ENCODE data around the gene LIMK1.

Gene LIMK1

DNA sequence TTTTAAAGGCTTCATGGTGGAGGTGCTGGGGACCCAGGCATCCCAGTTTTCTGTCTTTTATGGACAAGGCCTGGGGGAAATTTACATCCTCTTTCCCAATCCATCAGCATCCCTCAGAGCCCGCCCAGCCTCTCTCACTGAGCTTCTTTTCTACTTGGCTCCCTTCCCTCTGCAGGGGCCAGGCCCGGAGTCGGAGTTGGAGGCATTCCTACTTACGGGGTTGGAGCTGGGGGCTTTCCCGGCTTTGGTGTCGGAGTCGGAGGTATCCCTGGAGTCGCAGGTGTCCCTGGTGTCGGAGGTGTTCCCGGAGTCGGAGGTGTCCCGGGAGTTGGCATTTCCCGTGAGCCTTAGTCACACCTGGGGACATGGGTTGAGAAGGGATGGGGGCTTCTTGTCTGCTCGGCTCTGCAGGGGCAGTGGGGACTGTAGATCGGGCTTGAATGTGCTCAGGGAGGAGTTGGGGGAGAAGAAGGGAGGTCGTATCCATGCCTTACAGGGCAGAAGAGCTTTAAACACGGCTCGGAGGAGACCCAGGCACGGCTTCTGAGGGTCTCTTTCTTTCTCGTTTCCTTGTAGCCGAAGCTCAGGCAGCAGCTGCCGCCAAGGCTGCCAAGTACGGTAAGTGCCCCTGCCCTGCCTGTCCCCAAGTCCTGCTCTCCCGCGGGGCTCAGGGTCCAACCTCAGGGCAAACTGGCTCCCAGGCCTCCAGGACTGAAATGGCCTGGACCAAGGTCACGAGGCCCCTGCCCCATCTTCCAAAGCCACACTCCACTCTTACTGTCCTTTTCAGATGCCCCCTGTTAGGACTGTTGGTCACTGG is 27.3 kb upstream of the LIMK1 start:
- Histone ChIP-seq H3K9me3 (ENCODE audit: control insufficient read depth in 1 of 2, low read length in 2 of 2) (no peaks in the 10 kb centered on the region), H3K36me3 (ENCODE audit: control insufficient read depth in 1 of 2, insufficient read depth in 2 of 2, low read length in 2 of 2) (no peaks in the 10 kb centered on the region), H3K27ac (ENCODE audit: low read depth, low read length) (no peak overlapping the region), H3K9ac (ENCODE audit: low read depth in 1 of 2, low read length in 2 of 2) (no peak overlapping the region), H3K27me3 (ENCODE audit: control insufficient read depth in 1 of 2, insufficient read depth in 2 of 2, low read length in 2 of 2) (no peaks in the 10 kb centered on the region), H3K4me1 (ENCODE audit: control insufficient read depth in 1 of 2, insufficient read depth in 2 of 2, low read length in 2 of 2) (peaks cover 8% of the 10 kb centered on the region in 2 donors), H3K4me3 (ENCODE audit: low read depth in 1 of 2, low read length in 2 of 2) (no peak overlapping the region)

DNA sequence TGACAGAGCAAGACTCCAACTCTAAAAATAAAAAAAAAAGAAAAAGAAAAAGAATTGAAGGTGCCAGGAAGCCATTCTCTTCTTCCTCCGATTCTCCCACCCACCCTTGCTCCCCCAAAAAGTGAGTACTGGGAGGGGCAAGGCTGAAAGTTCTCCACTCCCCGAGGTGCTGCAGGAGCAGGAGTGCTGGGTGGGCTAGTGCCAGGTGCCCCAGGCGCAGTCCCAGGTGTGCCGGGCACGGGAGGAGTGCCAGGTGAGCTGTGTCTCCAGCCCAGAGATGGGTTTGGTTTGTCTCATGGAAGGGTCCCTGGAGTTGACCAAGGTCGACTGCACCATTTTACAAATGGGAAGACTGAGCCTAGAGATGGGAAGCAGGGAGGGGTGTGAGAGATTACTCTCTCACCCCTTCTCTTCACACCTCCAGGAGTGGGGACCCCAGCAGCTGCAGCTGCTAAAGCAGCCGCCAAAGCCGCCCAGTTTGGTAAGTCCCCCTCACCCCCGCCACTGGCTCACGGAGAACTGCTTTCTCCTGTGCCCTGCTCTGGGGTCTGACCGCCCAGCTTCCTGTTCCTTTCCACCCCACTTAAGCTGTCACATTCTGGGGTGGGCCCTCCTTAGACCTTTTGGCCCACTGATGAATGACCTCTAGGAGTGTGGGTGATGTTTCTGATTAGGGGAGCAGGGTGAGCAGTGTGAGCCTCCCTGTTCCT is 26.2 kb upstream of the LIMK1 start:
- Histone ChIP-seq H3K9ac (ENCODE audit: low read depth in 1 of 2, low read length in 2 of 2) (no peak overlapping the region), H3K36me3 (ENCODE audit: control insufficient read depth in 1 of 2, insufficient read depth in 2 of 2, low read length in 2 of 2) (no peaks in the 10 kb centered on the region), H3K27me3 (ENCODE audit: control insufficient read depth in 1 of 2, insufficient read depth in 2 of 2, low read length in 2 of 2) (no peaks in the 10 kb centered on the region), H3K9me3 (ENCODE audit: control insufficient read depth in 1 of 2, low read length in 2 of 2) (no peaks in the 10 kb centered on the region), H3K27ac (ENCODE audit: low read depth, low read length) (no peak overlapping the region), H3K4me1 (ENCODE audit: control insufficient read depth in 1 of 2, insufficient read depth in 2 of 2, low read length in 2 of 2) (peaks cover 17 to 18% of the 10 kb centered on the region in 2 donors), H3K4me3 (ENCODE audit: low read depth in 1 of 2, low read length in 2 of 2) (no peak overlapping the region)

DNA sequence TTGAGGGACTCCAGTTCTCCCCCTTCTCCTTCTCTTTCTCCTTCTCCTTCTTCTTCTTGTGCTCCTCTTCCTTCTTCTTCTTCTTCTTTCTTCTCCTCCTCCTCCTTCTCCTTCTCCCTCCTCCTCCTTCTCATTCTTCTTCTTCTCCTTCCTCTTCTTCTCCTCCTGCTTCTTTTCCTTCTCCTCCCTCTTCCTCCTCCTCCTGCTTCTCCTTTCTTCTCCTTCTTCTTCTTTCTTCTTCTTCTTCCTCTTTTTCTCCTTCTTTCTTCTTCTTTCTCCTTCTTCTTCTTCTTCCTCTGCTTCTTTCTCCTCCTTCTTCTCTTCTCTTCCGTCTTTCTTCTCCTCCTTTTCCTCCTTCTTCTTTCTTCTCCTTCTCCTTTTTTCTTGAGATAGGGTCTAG is 25.6 kb upstream of the LIMK1 start:
- H3K27me3 ChIP-seq (ENCODE audit: control insufficient read depth in 1 of 2, insufficient read depth in 2 of 2, low read length in 2 of 2) = no peaks in the 10 kb centered on the region
- peaks cover 17 to 18% of the 10 kb centered on the region in 2 donors for H3K4me1 ChIP-seq (ENCODE audit: control insufficient read depth in 1 of 2, insufficient read depth in 2 of 2, low read length in 2 of 2)
- H3K9ac ChIP-seq (ENCODE audit: low read depth in 1 of 2, low read length in 2 of 2) = no peak overlapping the region
- H3K36me3 ChIP-seq (ENCODE audit: control insufficient read depth in 1 of 2, insufficient read depth in 2 of 2, low read length in 2 of 2) = no peaks in the 10 kb centered on the region
- H3K27ac ChIP-seq (ENCODE audit: low read depth, low read length) = no peak overlapping the region
- no peak overlapping the region for H3K4me3 ChIP-seq (ENCODE audit: low read depth in 1 of 2, low read length in 2 of 2)
- H3K9me3 ChIP-seq (ENCODE audit: control insufficient read depth in 1 of 2, low read length in 2 of 2) = no peaks in the 10 kb centered on the region

DNA sequence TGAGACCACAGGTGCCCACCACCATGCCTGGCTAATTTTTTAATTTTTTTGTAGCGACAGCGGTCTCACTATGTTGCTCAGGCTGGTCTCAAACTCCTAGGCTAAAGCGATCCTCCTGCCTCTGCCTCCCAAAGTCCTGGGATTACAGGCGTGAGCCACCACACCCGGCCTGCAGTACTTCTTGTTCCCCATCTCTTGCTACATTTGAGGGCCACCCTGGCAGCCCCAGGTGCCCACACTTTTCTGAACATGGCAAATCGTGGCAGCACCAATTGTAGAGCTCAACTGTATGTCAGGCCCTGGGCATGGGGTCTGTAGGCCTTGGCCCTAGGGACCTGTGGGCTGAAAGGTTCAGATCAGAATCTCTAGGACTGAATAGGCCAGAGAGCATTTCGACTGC is 25.1 kb upstream of the LIMK1 start:
- Histone ChIP-seq H3K9me3 (ENCODE audit: control insufficient read depth in 1 of 2, low read length in 2 of 2) (no peaks in the 10 kb centered on the region), H3K4me1 (ENCODE audit: control insufficient read depth in 1 of 2, insufficient read depth in 2 of 2, low read length in 2 of 2) (peaks cover 17 to 18% of the 10 kb centered on the region in 2 donors), H3K36me3 (ENCODE audit: control insufficient read depth in 1 of 2, insufficient read depth in 2 of 2, low read length in 2 of 2) (no peaks in the 10 kb centered on the region), H3K27ac (ENCODE audit: low read depth, low read length) (no peak overlapping the region), H3K4me3 (ENCODE audit: low read depth in 1 of 2, low read length in 2 of 2) (no peak overlapping the region), H3K27me3 (ENCODE audit: control insufficient read depth in 1 of 2, insufficient read depth in 2 of 2, low read length in 2 of 2) (no peaks in the 10 kb centered on the region), H3K9ac (ENCODE audit: low read depth in 1 of 2, low read length in 2 of 2) (no peak overlapping the region)

DNA sequence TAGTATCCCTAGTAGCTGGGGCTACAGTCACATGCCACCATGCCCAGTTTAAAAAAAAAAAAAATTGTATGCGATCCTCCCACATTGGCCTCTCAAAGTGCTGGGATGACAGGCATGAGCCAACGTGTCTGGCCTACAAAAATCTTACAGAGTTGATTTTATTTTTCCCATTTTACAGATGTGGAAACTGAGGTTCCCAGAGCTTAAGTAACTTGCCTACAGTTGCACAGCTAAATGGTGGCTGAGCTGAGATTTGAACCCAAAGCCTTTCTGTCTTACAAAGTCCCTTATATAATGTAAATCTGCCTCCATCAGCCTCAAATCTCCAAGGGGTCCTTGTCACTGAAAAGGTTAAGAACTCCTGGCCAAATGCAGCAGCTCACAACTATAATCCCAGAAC is 24.6 kb upstream of the LIMK1 start:
- H3K36me3 ChIP-seq (ENCODE audit: control insufficient read depth in 1 of 2, insufficient read depth in 2 of 2, low read length in 2 of 2) = no peaks in the 10 kb centered on the region

DNA sequence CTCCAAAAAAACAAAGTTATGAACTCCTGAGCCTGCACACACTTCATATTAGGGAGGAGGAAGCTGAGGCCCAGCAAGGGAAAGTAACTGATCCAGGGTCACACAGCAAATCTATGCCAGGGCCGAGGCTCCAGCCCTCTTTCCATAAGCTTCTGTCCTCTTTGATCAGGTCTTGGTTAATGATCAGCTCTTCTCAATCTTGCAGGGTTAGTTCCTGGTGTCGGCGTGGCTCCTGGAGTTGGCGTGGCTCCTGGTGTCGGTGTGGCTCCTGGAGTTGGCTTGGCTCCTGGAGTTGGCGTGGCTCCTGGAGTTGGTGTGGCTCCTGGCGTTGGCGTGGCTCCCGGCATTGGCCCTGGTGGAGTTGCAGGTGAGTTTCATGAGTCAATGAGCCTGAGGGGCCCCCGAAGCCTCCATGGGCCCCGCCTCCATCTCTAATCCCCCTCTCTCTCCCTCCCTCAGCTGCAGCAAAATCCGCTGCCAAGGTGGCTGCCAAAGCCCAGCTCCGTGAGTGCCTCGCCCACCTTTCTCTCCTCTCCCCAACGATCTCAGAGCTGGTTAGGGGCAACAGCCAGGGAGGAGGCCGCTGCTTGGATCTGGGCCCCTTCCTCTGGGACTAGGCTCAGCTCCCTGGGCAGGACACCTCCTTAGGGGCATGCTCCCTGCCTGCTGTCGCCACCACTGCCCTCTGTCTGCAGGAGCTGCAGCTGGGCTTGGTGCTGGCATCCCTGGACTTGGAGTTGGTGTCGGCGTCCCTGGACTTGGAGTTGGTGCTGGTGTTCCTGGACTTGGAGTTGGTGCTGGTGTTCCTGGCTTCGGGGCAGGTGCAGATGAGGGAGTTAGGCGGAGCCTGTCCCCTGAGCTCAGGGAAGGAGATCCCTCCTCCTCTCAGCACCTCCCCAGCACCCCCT is 23.7 kb upstream of the LIMK1 start:
- peak overlapping the region; percentile 60 for H3K27ac ChIP-seq (ENCODE audit: low read depth, low read length)
- H3K27me3 ChIP-seq (ENCODE audit: control insufficient read depth in 1 of 2, insufficient read depth in 2 of 2, low read length in 2 of 2) = no peaks in the 10 kb centered on the region
- no peak overlapping the region for H3K4me3 ChIP-seq (ENCODE audit: low read depth in 1 of 2, low read length in 2 of 2)
- H3K9ac ChIP-seq (ENCODE audit: low read depth in 1 of 2, low read length in 2 of 2) = peak overlapping the region; percentile 32 to 60
- no peaks in the 10 kb centered on the region for H3K36me3 ChIP-seq (ENCODE audit: control insufficient read depth in 1 of 2, insufficient read depth in 2 of 2, low read length in 2 of 2)
- H3K4me1 ChIP-seq (ENCODE audit: control insufficient read depth in 1 of 2, insufficient read depth in 2 of 2, low read length in 2 of 2) = peaks cover 17 to 18% of the 10 kb centered on the region in 2 donors
- H3K9me3 ChIP-seq (ENCODE audit: control insufficient read depth in 1 of 2, low read length in 2 of 2) = no peaks in the 10 kb centered on the region

More for the DNA sequence above, 24.6 kb upstream of the LIMK1 start:
- no peak overlapping the region for H3K27ac ChIP-seq (ENCODE audit: low read depth, low read length)
- H3K4me3 ChIP-seq (ENCODE audit: low read depth in 1 of 2, low read length in 2 of 2) = no peak overlapping the region
- peaks cover 17 to 18% of the 10 kb centered on the region in 2 donors for H3K4me1 ChIP-seq (ENCODE audit: control insufficient read depth in 1 of 2, insufficient read depth in 2 of 2, low read length in 2 of 2)
- no peaks in the 10 kb centered on the region for H3K27me3 ChIP-seq (ENCODE audit: control insufficient read depth in 1 of 2, insufficient read depth in 2 of 2, low read length in 2 of 2)
- no peaks in the 10 kb centered on the region for H3K9me3 ChIP-seq (ENCODE audit: control insufficient read depth in 1 of 2, low read length in 2 of 2)
- H3K9ac ChIP-seq (ENCODE audit: low read depth in 1 of 2, low read length in 2 of 2) = no peak overlapping the region

DNA sequence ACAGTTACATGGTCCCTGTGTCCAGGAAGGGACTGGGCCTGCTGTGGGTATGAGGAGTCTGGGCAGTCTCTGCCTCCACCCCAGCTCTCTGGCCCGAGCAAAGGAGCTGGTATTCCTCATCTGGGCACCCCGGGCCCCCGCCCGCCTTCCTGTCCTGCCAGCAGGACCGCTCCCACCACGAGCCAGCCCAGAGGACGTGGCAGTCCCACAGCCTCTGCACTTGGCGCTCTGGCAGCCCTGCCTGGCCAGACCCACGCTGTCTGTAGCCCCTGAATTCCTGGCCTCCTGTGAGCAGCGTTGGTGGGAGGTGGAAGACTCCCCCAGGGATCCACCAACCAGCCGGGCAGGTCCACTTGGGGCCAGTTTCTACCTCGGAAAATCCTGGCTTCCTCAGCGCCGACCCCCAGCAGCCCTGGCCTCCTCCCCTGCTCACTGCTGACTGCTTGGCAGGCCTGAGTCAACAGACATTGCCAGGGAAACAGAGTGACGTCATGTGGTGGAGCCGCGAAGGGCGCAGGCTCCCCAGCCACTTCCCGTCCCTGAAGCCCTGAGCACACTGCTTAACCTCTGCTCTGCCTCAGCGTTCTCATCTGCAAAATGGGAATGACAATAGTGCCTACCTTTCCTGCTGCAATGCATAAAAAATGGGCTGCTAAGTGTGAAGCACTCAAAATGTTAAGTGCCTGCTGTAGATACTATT is 21.6 kb upstream of the LIMK1 start:
- H3K9ac ChIP-seq (ENCODE audit: low read depth in 1 of 2, low read length in 2 of 2) = peak overlapping the region; percentile 57 to 66
- H3K4me3 ChIP-seq (ENCODE audit: low read depth in 1 of 2, low read length in 2 of 2) = peak overlapping the region; percentile 50 to 51
- no peaks in the 10 kb centered on the region for H3K27me3 ChIP-seq (ENCODE audit: control insufficient read depth in 1 of 2, insufficient read depth in 2 of 2, low read length in 2 of 2)
- peaks cover 17 to 18% of the 10 kb centered on the region in 2 donors for H3K4me1 ChIP-seq (ENCODE audit: control insufficient read depth in 1 of 2, insufficient read depth in 2 of 2, low read length in 2 of 2)
- no peaks in the 10 kb centered on the region for H3K9me3 ChIP-seq (ENCODE audit: control insufficient read depth in 1 of 2, low read length in 2 of 2)
- H3K36me3 ChIP-seq (ENCODE audit: control insufficient read depth in 1 of 2, insufficient read depth in 2 of 2, low read length in 2 of 2) = no peaks in the 10 kb centered on the region
- H3K27ac ChIP-seq (ENCODE audit: low read depth, low read length) = peak overlapping the region; percentile 78

DNA sequence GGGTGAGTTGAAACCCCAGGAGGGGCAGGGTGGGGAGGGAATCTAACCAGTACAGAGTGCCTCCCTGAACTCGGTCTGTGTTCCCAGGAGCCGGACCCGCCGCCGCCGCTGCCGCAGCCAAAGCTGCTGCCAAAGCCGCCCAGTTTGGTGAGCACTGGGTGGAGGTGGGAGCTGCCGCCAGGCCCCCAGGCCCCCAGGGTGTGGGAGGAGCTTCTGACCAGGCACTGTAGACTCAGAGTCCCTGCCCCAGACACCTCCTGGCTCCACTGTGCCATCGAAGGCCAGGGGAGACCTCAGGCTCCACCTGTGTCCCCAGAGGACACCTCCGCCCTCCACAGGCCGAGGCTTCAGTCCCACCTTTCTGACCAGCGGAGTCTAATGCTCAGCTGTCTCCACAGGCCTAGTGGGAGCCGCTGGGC is 20.4 kb upstream of the LIMK1 start:
- no peaks in the 10 kb centered on the region for H3K27me3 ChIP-seq (ENCODE audit: control insufficient read depth in 1 of 2, insufficient read depth in 2 of 2, low read length in 2 of 2)
- peaks cover 17 to 18% of the 10 kb centered on the region in 2 donors for H3K4me1 ChIP-seq (ENCODE audit: control insufficient read depth in 1 of 2, insufficient read depth in 2 of 2, low read length in 2 of 2)
- no peak overlapping the region for H3K9ac ChIP-seq (ENCODE audit: low read depth in 1 of 2, low read length in 2 of 2)
- H3K4me3 ChIP-seq (ENCODE audit: low read depth in 1 of 2, low read length in 2 of 2) = no peak overlapping the region
- H3K27ac ChIP-seq (ENCODE audit: low read depth, low read length) = no peak overlapping the region
- no peaks in the 10 kb centered on the region for H3K9me3 ChIP-seq (ENCODE audit: control insufficient read depth in 1 of 2, low read length in 2 of 2)
- no peaks in the 10 kb centered on the region for H3K36me3 ChIP-seq (ENCODE audit: control insufficient read depth in 1 of 2, insufficient read depth in 2 of 2, low read length in 2 of 2)

DNA sequence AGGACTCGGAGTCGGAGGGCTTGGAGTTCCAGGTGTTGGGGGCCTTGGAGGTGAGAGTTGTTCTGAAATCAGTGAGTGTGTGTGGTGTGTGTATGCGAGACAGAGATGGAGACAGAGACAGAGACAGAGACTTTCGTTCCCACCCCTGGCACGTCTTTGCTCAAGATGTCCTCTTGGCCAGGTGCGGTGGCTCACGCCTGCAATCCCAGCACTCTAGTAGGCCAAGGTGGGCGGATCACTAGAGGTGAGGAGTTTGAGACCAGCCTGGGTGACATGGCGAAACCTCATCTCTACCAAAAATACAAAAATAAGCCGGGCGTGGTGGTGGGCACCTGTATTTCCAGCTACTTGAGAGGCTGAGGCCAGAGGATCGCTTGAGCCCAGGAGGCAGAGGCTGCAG is 20.0 kb upstream of the LIMK1 start:
- no peak overlapping the region for H3K9ac ChIP-seq (ENCODE audit: low read depth in 1 of 2, low read length in 2 of 2)
- H3K27ac ChIP-seq (ENCODE audit: low read depth, low read length) = no peak overlapping the region
- no peaks in the 10 kb centered on the region for H3K36me3 ChIP-seq (ENCODE audit: control insufficient read depth in 1 of 2, insufficient read depth in 2 of 2, low read length in 2 of 2)
- peaks cover 17 to 18% of the 10 kb centered on the region in 2 donors for H3K4me1 ChIP-seq (ENCODE audit: control insufficient read depth in 1 of 2, insufficient read depth in 2 of 2, low read length in 2 of 2)
- H3K27me3 ChIP-seq (ENCODE audit: control insufficient read depth in 1 of 2, insufficient read depth in 2 of 2, low read length in 2 of 2) = no peaks in the 10 kb centered on the region
- no peaks in the 10 kb centered on the region for H3K9me3 ChIP-seq (ENCODE audit: control insufficient read depth in 1 of 2, low read length in 2 of 2)
- no peak overlapping the region for H3K4me3 ChIP-seq (ENCODE audit: low read depth in 1 of 2, low read length in 2 of 2)
